ENCODE data around the gene CRCP. TPM values are rescaled to one million over a fixed set of nuclear protein-coding genes. Genes with fewer than 3 reads are reported as not detected.
"Not testable (repeated sequence)": the region's sequence is repeated elsewhere in the genome, so short reads cannot be mapped to it uniquely, and the experiment has no call there.

Gene CRCP
- total and polyA plus RNA-seq, 2 experiments from 2014 or later = 36.1 to 43.4 TPM

DNA sequence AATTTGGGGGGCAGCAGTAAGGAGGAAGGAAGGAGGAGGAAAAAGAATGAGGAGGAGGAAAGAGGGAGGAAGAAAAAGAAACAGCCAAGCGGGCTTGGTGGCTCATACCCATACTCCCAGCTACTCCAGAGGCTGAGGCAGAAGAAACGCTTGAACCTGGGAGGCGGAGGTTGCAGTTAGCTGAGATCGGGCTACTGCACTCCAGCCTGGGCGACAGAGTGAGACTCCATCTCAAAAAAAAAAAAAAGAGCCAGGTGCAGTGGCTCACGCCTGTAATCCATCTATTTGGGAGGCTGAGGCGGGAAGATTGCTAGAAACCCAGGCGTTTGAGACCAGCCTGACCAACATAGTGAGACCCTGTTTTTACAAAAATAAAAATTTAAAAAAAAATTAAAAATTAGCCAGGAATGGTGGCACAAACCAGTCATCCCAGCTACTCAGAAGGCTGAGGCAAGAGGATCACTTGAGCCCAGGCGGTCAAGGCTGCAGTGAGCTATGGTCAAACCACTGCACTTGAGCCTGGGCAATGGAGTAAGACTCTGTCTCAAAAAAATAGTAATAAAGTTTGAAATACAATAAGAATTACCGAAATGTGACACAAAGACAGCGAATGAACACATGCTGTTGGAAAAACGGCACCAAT is 14.1 kb upstream of the CRCP start (continued):
- TF ChIP-seq ZNF462 (CRISPR knock-in tag; IDR thresholded peaks at IDR 0.05) = no peak
- no peak for TF ChIP-seq CREB1 (CRISPR knock-in tag; IDR thresholded peaks at IDR 0.05; ENCODE audit: low read depth)
- no peak for TF ChIP-seq ZNF331 (CRISPR knock-in tag; IDR thresholded peaks at IDR 0.05; ENCODE audit: low read depth)
- TF ChIP-seq, protein P1, sequence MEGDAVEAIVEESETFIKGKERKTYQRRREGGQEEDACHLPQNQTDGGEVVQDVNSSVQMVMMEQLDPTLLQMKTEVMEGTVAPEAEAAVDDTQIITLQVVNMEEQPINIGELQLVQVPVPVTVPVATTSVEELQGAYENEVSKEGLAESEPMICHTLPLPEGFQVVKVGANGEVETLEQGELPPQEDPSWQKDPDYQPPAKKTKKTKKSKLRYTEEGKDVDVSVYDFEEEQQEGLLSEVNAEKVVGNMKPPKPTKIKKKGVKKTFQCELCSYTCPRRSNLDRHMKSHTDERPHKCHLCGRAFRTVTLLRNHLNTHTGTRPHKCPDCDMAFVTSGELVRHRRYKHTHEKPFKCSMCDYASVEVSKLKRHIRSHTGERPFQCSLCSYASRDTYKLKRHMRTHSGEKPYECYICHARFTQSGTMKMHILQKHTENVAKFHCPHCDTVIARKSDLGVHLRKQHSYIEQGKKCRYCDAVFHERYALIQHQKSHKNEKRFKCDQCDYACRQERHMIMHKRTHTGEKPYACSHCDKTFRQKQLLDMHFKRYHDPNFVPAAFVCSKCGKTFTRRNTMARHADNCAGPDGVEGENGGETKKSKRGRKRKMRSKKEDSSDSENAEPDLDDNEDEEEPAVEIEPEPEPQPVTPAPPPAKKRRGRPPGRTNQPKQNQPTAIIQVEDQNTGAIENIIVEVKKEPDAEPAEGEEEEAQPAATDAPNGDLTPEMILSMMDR (conservative IDR thresholded peaks at IDR 0.05; ENCODE audit: low read depth in 2 of 2) = no peak
- TF ChIP-seq ETS1 (IDR thresholded peaks at IDR 0.05) = no peak
- no peak for TF ChIP-seq STAT1 (IDR thresholded peaks at IDR 0.05; ENCODE audit: unreplicated experiment)
- no peak for TF ChIP-seq EZH2 (IDR thresholded peaks at IDR 0.05; ENCODE audit: low read depth, unreplicated experiment)
- no peak for TF ChIP-seq POLR2AphosphoS5 (IDR thresholded peaks at IDR 0.05; ENCODE audit: low read depth)

DNA sequence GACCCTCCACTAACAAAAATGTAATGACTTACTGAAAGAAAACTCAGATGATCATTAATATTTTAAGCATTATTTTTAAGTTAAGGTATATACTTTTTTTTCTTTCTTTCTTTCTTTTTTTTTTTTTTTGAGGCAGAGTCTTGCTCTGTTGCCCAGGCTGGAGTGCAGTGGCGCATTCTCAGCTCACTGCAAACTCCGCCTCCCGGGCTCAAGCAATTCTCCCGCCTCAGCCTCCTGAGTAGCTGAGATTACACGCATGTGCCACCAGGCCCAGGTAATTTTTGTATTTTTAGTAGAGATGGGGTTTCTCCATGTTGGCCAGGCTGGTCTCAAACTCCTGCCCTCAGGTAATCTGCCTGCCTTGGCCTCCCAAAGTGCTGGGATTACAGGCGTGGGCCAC is 12.5 kb upstream of the CRCP start:
- not testable (repeated sequence) for H3F3A ChIP-seq (replicated peaks; ENCODE audit: low read depth); H3K9me3 Mint-ChIP-seq; H3K79me2 ChIP-seq (replicated peaks; ENCODE audit: insufficient read depth); H3K4me3 Mint-ChIP-seq; H2AFZ ChIP-seq; H3K36me3 ChIP-seq (ENCODE audit: insufficient read depth); H3K4me3 ChIP-seq; H3K27ac ChIP-seq (ENCODE audit: low read depth); H3K4me2 ChIP-seq; H3K27me3 ChIP-seq (ENCODE audit: insufficient read depth); ATAC-seq; DNase-seq (ENCODE audit: low spot score); H4K20me1 ChIP-seq (replicated peaks; ENCODE audit: insufficient read depth); H3K4me1 ChIP-seq (ENCODE audit: insufficient read depth); H3K9me2 ChIP-seq (ENCODE audit: insufficient read depth); H3K36me3 Mint-ChIP-seq (ENCODE audit: low read depth); H3K27ac Mint-ChIP-seq
- peaks cover 11% of the 10 kb centered on the region for H3K4me1 Mint-ChIP-seq
- peaks cover 10% of the 10 kb centered on the region for H3K27me3 Mint-ChIP-seq (ENCODE audit: insufficient read depth, low read depth, poor library complexity)

GRCh38 chr7:66103994-66104393 is 10.7 kb upstream of the CRCP start:
- H3K9me3 Mint-ChIP-seq; H3F3A ChIP-seq (replicated peaks; ENCODE audit: low read depth); H3K27ac ChIP-seq (ENCODE audit: low read depth); H3K79me2 ChIP-seq (replicated peaks; ENCODE audit: insufficient read depth); ATAC-seq; H3K36me3 ChIP-seq (ENCODE audit: insufficient read depth); H3K9me2 ChIP-seq (ENCODE audit: insufficient read depth); H4K20me1 ChIP-seq (replicated peaks; ENCODE audit: insufficient read depth); H3K4me3 Mint-ChIP-seq; H3K4me1 ChIP-seq (ENCODE audit: insufficient read depth); H3K4me2 ChIP-seq; H3K4me3 ChIP-seq; H3K27me3 ChIP-seq (ENCODE audit: insufficient read depth); H3K27ac Mint-ChIP-seq; H2AFZ ChIP-seq; H3K36me3 Mint-ChIP-seq (ENCODE audit: low read depth); DNase-seq (ENCODE audit: low spot score): not testable (repeated sequence)
- Mint-ChIP-seq H3K4me1 (peaks cover 11% of the 10 kb centered on the region), H3K27me3 (ENCODE audit: insufficient read depth, low read depth, poor library complexity) (peaks cover 10% of the 10 kb centered on the region)
